ENCODE measurements around the gene CTNNBIP1. TPM values are rescaled to one million over a fixed set of nuclear protein-coding genes. Genes with fewer than 3 reads are reported as not detected.

Gene CTNNBIP1
- total RNA-seq, 1 experiment from 2014 or later, result 44.4 TPM

GRCh38 chr1:9838946-9839345 is 71.1 kb downstream of the CTNNBIP1 start:
- no peaks in the 10 kb centered on the region for H4K20me1 ChIP-seq (ENCODE audit: control insufficient read depth, insufficient read depth, insufficient read length)
- H3K4me2 ChIP-seq (ENCODE audit: insufficient read depth, insufficient read length, low read length), result no peak overlapping the region
- H3K14ac ChIP-seq (ENCODE audit: insufficient read depth, low read length), result no peak overlapping the region
- Mint-ChIP-seq H3K36me3 (ENCODE audit: insufficient read depth in 1 of 3, low read depth in 3 of 3) (no peaks in the 10 kb centered on the region), H3K27ac (no peak overlapping the region), H3K4me1 (peaks cover 14 to 29% of the 10 kb centered on the region in 2 experiments), H3K4me3 (no peak overlapping the region), H3K27me3 (ENCODE audit: low read depth) (peaks cover 7% of the 10 kb centered on the region), H3K9me3 (peaks cover 0 to 3% of the 10 kb centered on the region in 2 experiments; a peak in 2 of 5 replicates)
- no peak overlapping the region for H2BK5ac ChIP-seq (ENCODE audit: insufficient read length, low read length)
- no peak overlapping the region for H2BK120ac ChIP-seq (ENCODE audit: low read depth, low read length, poor library complexity, severe bottlenecking)
- H3K4me1 ChIP-seq (ENCODE audit: insufficient read depth, low read length), result no peaks in the 10 kb centered on the region; the same call in 1 of the 2 replicates
- H3K27me3 ChIP-seq (ENCODE audit: insufficient read depth, low read length), result no peaks in the 10 kb centered on the region
- no peak overlapping the region for H2BK12ac ChIP-seq (ENCODE audit: insufficient read length, low read depth, low read length)
- no peak overlapping the region for H2AFZ ChIP-seq (ENCODE audit: low read length)
- no peak overlapping the region for H2AK5ac ChIP-seq (ENCODE audit: insufficient read length, low read length)
- H2BK15ac ChIP-seq (ENCODE audit: low read depth, low read length), result no peak overlapping the region
- WGBS (ENCODE audit: extremely low coverage, insufficient read length, low lambda C conversion rate), result no CpG with 5 or more reads among the region's 10 CpGs
- no peak overlapping the region for H4K5ac ChIP-seq (ENCODE audit: insufficient read length, low read depth, low read length)
- no peaks in the 10 kb centered on the region for H3K9me3 ChIP-seq (ENCODE audit: control insufficient read depth, low read depth, low read length)
- H3K56ac ChIP-seq (ENCODE audit: insufficient read length, low read depth, low read length), result no peak overlapping the region
- no peaks in the 10 kb centered on the region for H3K79me2 ChIP-seq (ENCODE audit: insufficient read depth, low read length)
- no peak overlapping the region for H3K18ac ChIP-seq (ENCODE audit: insufficient read length, low read depth, low read length)
- no peak overlapping the region for H4K91ac ChIP-seq (ENCODE audit: insufficient read length, low read depth, low read length)
- DNase-seq, result no peak
- H3K79me1 ChIP-seq (ENCODE audit: insufficient read depth, low read depth, low read length, poor library complexity, severe bottlenecking), result no peaks in the 10 kb centered on the region
- H3K4ac ChIP-seq (ENCODE audit: low read depth, low read length), result no peak overlapping the region
- no peak for TF ChIP-seq CTCF (conservative IDR thresholded peaks at IDR 0.05)
- H3K9ac ChIP-seq (ENCODE audit: extremely low read depth, insufficient read length, low read length), result no peak overlapping the region
- H3K23me2 ChIP-seq (ENCODE audit: insufficient read length, low read depth, low read length, poor library complexity, severe bottlenecking), result no peaks in the 10 kb centered on the region
- no peak overlapping the region for H3K27ac ChIP-seq (ENCODE audit: insufficient read length, low read depth, low read length)
- no peak overlapping the region for H3K23ac ChIP-seq (ENCODE audit: insufficient read length, low read depth, low read length)
- no peak overlapping the region for H2BK20ac ChIP-seq (ENCODE audit: low read depth, low read length, poor library complexity, severe bottlenecking)
- H3T11ph ChIP-seq (ENCODE audit: low read length), result no peak overlapping the region
- no peak overlapping the region for H4K8ac ChIP-seq (replicated peaks; ENCODE audit: insufficient read length, low read depth, low read length)
